HG03520 (cell line): ENCODE measurements around the gene HRH4.
A peak's percentile ranks its signal among the peaks of the same experiment; 100 is the strongest.

Source experiments
- ATAC-seq: cut with Tn5 transposase; IDR thresholded peaks from one replicate; pipeline ENCODE4 v1.9.1; 2021; ENCODE audit warnings: mild to moderate bottlenecking, moderate library complexity; ENCODE audit not compliant: unreplicated experiment

HRH4 gene

GRCh38 chr18:24465486-24465885 lies 5.0 kb downstream of the HRH4 start:
- ATAC-seq, result no peak

- no peak for ATAC-seq
Observed at GRCh38 chr18:24466771-24467170, 6.3 kb downstream of the HRH4 start.

GRCh38 chr18:24470022-24470618 lies 9.7 kb downstream of the HRH4 start:
- ATAC-seq, result no peak

- no peak for ATAC-seq
Observed at GRCh38 chr18:24470805-24471204, 10.4 kb downstream of the HRH4 start.

GRCh38 chr18:24472591-24472990 lies 12.2 kb downstream of the HRH4 start:
- no peak for ATAC-seq

- no peak for ATAC-seq
Observed at GRCh38 chr18:24474406-24474805, 14.0 kb downstream of the HRH4 start.

GRCh38 chr18:24475926-24476589 lies 15.6 kb downstream of the HRH4 start:
- ATAC-seq, result no peak

- ATAC-seq, result no peak
Observed at GRCh38 chr18:24479371-24479770, 18.9 kb downstream of the HRH4 start.

GRCh38 chr18:24482821-24483220 lies 22.4 kb downstream of the HRH4 start:
- ATAC-seq, result no peak

GRCh38 chr18:24485681-24486080 lies 25.2 kb downstream of the HRH4 start:
- ATAC-seq, result no peak

- ATAC-seq, result no peak
Observed at GRCh38 chr18:24486684-24487083, 26.2 kb downstream of the HRH4 start.

GRCh38 chr18:24488824-24489493 lies 28.5 kb downstream of the HRH4 start:
- ATAC-seq, result no peak

GRCh38 chr18:24490539-24490938 lies 30.1 kb downstream of the HRH4 start:
- no peak for ATAC-seq

- peak; percentile 82 for ATAC-seq
Observed at GRCh38 chr18:24491927-24492834, 31.7 kb downstream of the HRH4 start.

GRCh38 chr18:24494586-24494985 lies 34.1 kb downstream of the HRH4 start:
- no peak for ATAC-seq

GRCh38 chr18:24497031-24497754 lies 36.8 kb downstream of the HRH4 start:
- ATAC-seq, result no peak

GRCh38 chr18:24499814-24500213 lies 39.4 kb downstream of the HRH4 start:
- ATAC-seq, result no peak

- ATAC-seq, result no peak
Observed at GRCh38 chr18:24500217-24500616, 39.8 kb downstream of the HRH4 start.

- ATAC-seq, result no peak
Observed at GRCh38 chr18:24500766-24501165, 40.3 kb downstream of the HRH4 start.

- ATAC-seq, result no peak
Observed at GRCh38 chr18:24502667-24503523, 42.5 kb downstream of the HRH4 start.
